CD14-positive monocyte (primary cell): ENCODE measurements around the gene GPR12. TPM values are rescaled to one million over a fixed set of nuclear protein-coding genes. Genes with fewer than 3 reads are reported as not detected.

Experiments
- DNase-seq, 3 donors: peaks; one replicate each; pipeline ENCODE4 v3.0.0-alpha.2; 2011 to 2022
- H2AFZ ChIP-seq: 2 replicates; pipeline ENCODE4 v1.6.0; 2012; ENCODE audit warnings: mild to moderate bottlenecking, low read depth, low read length, inconsistent platforms; ENCODE audit not compliant: insufficient read depth, poor library complexity, severe bottlenecking
- H3K27ac ChIP-seq, 2 donors: 1 replicate in 1 of 2; 2 replicates in 1 of 2; pipeline ENCODE4 v1.5.1; 2012 to 2013; ENCODE audit warnings: low read length in 2 of 2, control low read depth in 1 of 2, inconsistent platforms in 1 of 2, low read depth in 1 of 2, mild to moderate bottlenecking in 1 of 2
- H3K27me3 ChIP-seq, 2 donors: one replicate each; pipeline versions ENCODE4 v1.6.0 to v1.6.1; 2011 to 2013; ENCODE audit warnings: low read length in 2 of 2; ENCODE audit not compliant: control insufficient read depth in 2 of 2, insufficient read depth in 2 of 2
- H3K36me3 ChIP-seq, 2 donors: replicated peaks in 1 of 2; 1 replicate in 1 of 2; 2 replicates in 1 of 2; pipeline versions ENCODE4 v1.5.1 to v1.6.1; 2012 to 2013; ENCODE audit warnings: low read length in 2 of 2, control low read depth in 1 of 2, inconsistent platforms in 1 of 2, mild to moderate bottlenecking in 1 of 2; ENCODE audit not compliant: insufficient read depth in 2 of 2, control insufficient read depth in 1 of 2
- H3K4me1 ChIP-seq, 2 donors: 1 replicate in 1 of 2; 2 replicates in 1 of 2; pipeline versions ENCODE4 v1.5.1 to v1.6.1; 2012 to 2013; ENCODE audit warnings: low read length in 2 of 2, control low read depth in 1 of 2, inconsistent platforms in 1 of 2, mild to moderate bottlenecking in 1 of 2, moderate library complexity in 1 of 2; ENCODE audit not compliant: insufficient read depth in 2 of 2, control insufficient read depth in 1 of 2
- H3K4me2 ChIP-seq: replicated peaks from 2 replicates; pipeline ENCODE3; 2012; ENCODE audit warnings: low read length, moderate library complexity, mild to moderate bottlenecking; ENCODE audit not compliant: poor library complexity, severe bottlenecking; ENCODE audit errors: extremely low read depth
- H3K4me3 ChIP-seq, 3 experiments: fragments of 200-600 bp in 1 of 3; sonication (generic) in 1 of 3; replicated peaks in 1 of 3; 1 replicate in 2 of 3; 2 replicates in 1 of 3; pipeline ENCODE4 v1.5.1; 2011 to 2013; ENCODE audit warnings: low read length in 3 of 3, mild to moderate bottlenecking in 3 of 3, control low read depth in 2 of 3, low read depth in 2 of 3, inconsistent platforms in 1 of 3, moderate library complexity in 1 of 3
- H3K79me2 ChIP-seq: 2 replicates; pipeline ENCODE4 v1.6.0; 2012; ENCODE audit warnings: mild to moderate bottlenecking, control low read depth, inconsistent platforms, low read length, moderate library complexity; ENCODE audit not compliant: insufficient read depth
- H3K9ac ChIP-seq: 2 replicates; pipeline ENCODE4 v1.6.0; 2017; ENCODE audit warnings: low read length, mild to moderate bottlenecking; ENCODE audit not compliant: insufficient read depth, poor library complexity, severe bottlenecking
- H3K9me3 ChIP-seq, 2 donors: replicated peaks in 1 of 2; 1 replicate in 1 of 2; 2 replicates in 1 of 2; pipeline versions ENCODE4 v1.5.1 to v1.6.1; 2012 to 2013; ENCODE audit warnings: low read length in 2 of 2, control low read depth in 1 of 2; ENCODE audit not compliant: control insufficient read depth in 1 of 2, insufficient read depth in 1 of 2
- H4K20me1 ChIP-seq: 2 replicates; pipeline ENCODE4 v1.6.0; 2012; ENCODE audit warnings: mild to moderate bottlenecking, low read length, control low read depth, moderate library complexity; ENCODE audit not compliant: insufficient read depth
- H3K27ac Mint-ChIP-seq, 7 donors: one replicate each; pipeline ENCODE4 v1.8.0; 2020; ENCODE audit warnings: mild to moderate bottlenecking in 7 of 7, mixed read lengths in 7 of 7, moderate library complexity in 6 of 7, inconsistent platforms in 2 of 7
- H3K27me3 Mint-ChIP-seq, 3 donors: one replicate each; pipeline ENCODE4 v1.8.0; 2021 to 2022; ENCODE audit warnings: low read depth in 3 of 3, mild to moderate bottlenecking in 3 of 3, mixed read lengths in 3 of 3, moderate library complexity in 3 of 3, inconsistent platforms in 1 of 3
- H3K36me3 Mint-ChIP-seq, 2 donors: one replicate each; pipeline ENCODE4 v1.8.0; 2020; ENCODE audit warnings: mixed read lengths in 2 of 2, inconsistent platforms in 1 of 2, mild to moderate bottlenecking in 1 of 2
- H3K4me1 Mint-ChIP-seq: one replicate; pipeline ENCODE4 v1.8.0; 2020; ENCODE audit warnings: mild to moderate bottlenecking, mixed read lengths
- H3K4me3 Mint-ChIP-seq, 2 donors: one replicate each; pipeline ENCODE4 v1.8.0; 2020; ENCODE audit warnings: mild to moderate bottlenecking in 2 of 2, mixed read lengths in 2 of 2, moderate library complexity in 1 of 2
- H3K9me3 Mint-ChIP-seq, 7 donors: one replicate each; pipeline ENCODE4 v1.8.0; 2020 to 2022; ENCODE audit warnings: mixed read lengths in 7 of 7, mild to moderate bottlenecking in 6 of 7, moderate library complexity in 6 of 7, inconsistent platforms in 2 of 7
- CTCF ChIP-seq: fragments of 200-600 bp; IDR thresholded peaks from one replicate; pipeline ENCODE4 v1.8.0; 2022; ENCODE audit warnings: antibody characterized with exemption, mild to moderate bottlenecking
- WGBS: methylation state at CpG from one replicate; pipeline ENCODE4 v1.1.5; 2013; ENCODE audit warnings: missing lambda C conversion rate; ENCODE audit not compliant: insufficient coverage; 5-methylcytosine and 5-hydroxymethylcytosine counted together
- intact Hi-C, 2 donors: fragments of 100-400 bp; cut with micrococcal nuclease; formaldehyde crosslinking; loops; one replicate each; pipeline versions ENCODE4 v1.15.0 to v1.15.1; 2023
- polyA plus RNA-seq, 3 donors: library from polyadenylated mRNA; depleted of rRNA in 1 of 3; unstranded in 2 of 3; stranded (reverse) in 1 of 3; fragments of 300-500 nt in 2 of 3; fragments of >200 nt in 1 of 3; fragmentation: Illumina TruSeq in 2 of 3; gene quantifications; 1 replicate in 2 of 3; 2 replicates in 1 of 3; pipeline ENCODE4 v1.2.3, GENCODE V29; 2012 to 2021

GPR12 gene
- polyA plus RNA-seq, 3 donors = not detected

GRCh38 chr13:26758496-26759157, 2.0 kb downstream of the GPR12 start:
- Histone ChIP-seq H3K79me2 (no peaks in the 10 kb centered on the region), H4K20me1 (no peaks in the 10 kb centered on the region), H2AFZ (no peak overlapping the region), H3K27ac (no peak overlapping the region), H3K27me3 (peaks cover 20 to 48% of the 10 kb centered on the region in 2 donors), H3K9me3 (no peaks in the 10 kb centered on the region), H3K4me3 (no peak overlapping the region), H3K36me3 (no peaks in the 10 kb centered on the region), H3K4me1 (peaks cover 4 to 12% of the 10 kb centered on the region in 2 donors), H3K9ac (no peak overlapping the region), H3K4me2 (no peak overlapping the region)
- no peak overlapping the region for H3K27ac Mint-ChIP-seq
- peaks cover 37 to 50% (median 39%) of the 10 kb centered on the region in 3 donors for H3K27me3 Mint-ChIP-seq
- intact Hi-C loops = no loop called here
- H3K36me3 Mint-ChIP-seq = no peaks in the 10 kb centered on the region
- WGBS = 81% methylated on average over 12 of the region's 18 CpGs
- H3K9me3 Mint-ChIP-seq = peaks cover 0 to 8% (median 0%) of the 10 kb centered on the region in 7 donors
- no peak for DNase-seq
- TF ChIP-seq CTCF = no peak
- peak overlapping the region in 1 of 2 donors; percentile 93 for H3K4me3 Mint-ChIP-seq
- H3K4me1 Mint-ChIP-seq = peaks cover 7% of the 10 kb centered on the region

- intact Hi-C loops = no loop called here
- no peaks in the 10 kb centered on the region for H4K20me1 ChIP-seq
- Mint-ChIP-seq H3K4me1 (peaks cover 7% of the 10 kb centered on the region), H3K27ac (no peak overlapping the region), H3K27me3 (peaks cover 25 to 37% (median 32%) of the 10 kb centered on the region in 3 donors), H3K4me3 (no peak overlapping the region), H3K36me3 (no peaks in the 10 kb centered on the region), H3K9me3 (peaks cover 0 to 8% (median 0%) of the 10 kb centered on the region in 7 donors)
- WGBS = 100% methylated on average over 1 of the region's 3 CpGs
- peaks cover 4 to 12% of the 10 kb centered on the region in 2 donors for H3K4me1 ChIP-seq
- no peak overlapping the region for H3K27ac ChIP-seq
- H3K36me3 ChIP-seq = no peaks in the 10 kb centered on the region
- H3K79me2 ChIP-seq = no peaks in the 10 kb centered on the region
- no peak for DNase-seq
- peaks cover 15 to 31% of the 10 kb centered on the region in 2 donors for H3K27me3 ChIP-seq
- H3K4me2 ChIP-seq = no peak overlapping the region
- no peak for TF ChIP-seq CTCF
- no peak overlapping the region for H2AFZ ChIP-seq
- no peaks in the 10 kb centered on the region for H3K9me3 ChIP-seq
- no peak overlapping the region for H3K4me3 ChIP-seq
- H3K9ac ChIP-seq = no peak overlapping the region
Observed at GRCh38 chr13:26756961-26757360, 3.6 kb downstream of the GPR12 start.
